ENCODE measurements around the gene FBP1.

The FBP1 gene

GRCh38 chr9:94680020-94680419 is 40.7 kb upstream of the FBP1 start:
- DNase-seq: no peak
- Histone ChIP-seq H3K18ac (ENCODE audit: low read length) (peak overlapping the region; percentile 71), H3K56ac (ENCODE audit: low read length) (no peak overlapping the region), H3K9ac (ENCODE audit: low read length) (no peak overlapping the region), H3K36me3 (ENCODE audit: control insufficient read depth, insufficient read depth, low read length) (no peaks in the 10 kb centered on the region), H3K4me1 (ENCODE audit: control insufficient read depth, low read depth, low read length) (no peaks in the 10 kb centered on the region), H2AK5ac (ENCODE audit: low read length) (no peak overlapping the region), H3K23ac (ENCODE audit: low read length) (no peak overlapping the region), H2BK15ac (replicated peaks; ENCODE audit: low read depth) (no peak overlapping the region), H3K79me1 (ENCODE audit: low read length) (no peaks in the 10 kb centered on the region), H3K27me3 (ENCODE audit: insufficient read depth, low read length, poor library complexity) (no peaks in the 10 kb centered on the region), H3K4ac (ENCODE audit: low read depth, low read length) (no peak overlapping the region), H2BK120ac (ENCODE audit: low read depth, low read length) (no peak overlapping the region), H3K4me2 (ENCODE audit: low read length) (no peak overlapping the region), H3K27ac (ENCODE audit: low read depth, low read length) (no peak overlapping the region), H4K8ac (ENCODE audit: low read depth, low read length) (no peak overlapping the region), H4K5ac (ENCODE audit: low read length) (no peak overlapping the region), H3K4me3 (ENCODE audit: low read length) (no peak overlapping the region), H2BK5ac (ENCODE audit: low read length) (no peak overlapping the region), H3K79me2 (ENCODE audit: control insufficient read depth, insufficient read depth, low read length) (no peaks in the 10 kb centered on the region)
- no CpG with 5 or more reads among the region's 1 CpG for WGBS (ENCODE audit: extremely low coverage, insufficient coverage, low lambda C conversion rate)

- H2AK5ac ChIP-seq (ENCODE audit: low read length): no peak overlapping the region
- WGBS (ENCODE audit: extremely low coverage, insufficient coverage, low lambda C conversion rate): no CpG with 5 or more reads among the region's 8 CpGs
- no peak overlapping the region for H3K56ac ChIP-seq (ENCODE audit: low read length)
- no peak overlapping the region for H3K23ac ChIP-seq (ENCODE audit: low read length)
- no peak for DNase-seq
- H2BK5ac ChIP-seq (ENCODE audit: low read length): no peak overlapping the region
- no peak overlapping the region for H3K4me2 ChIP-seq (ENCODE audit: low read length)
- H3K4me1 ChIP-seq (ENCODE audit: control insufficient read depth, low read depth, low read length): no peaks in the 10 kb centered on the region
- H4K8ac ChIP-seq (ENCODE audit: low read depth, low read length): no peak overlapping the region
- no peak overlapping the region for H4K5ac ChIP-seq (ENCODE audit: low read length)
- H3K79me1 ChIP-seq (ENCODE audit: low read length): no peaks in the 10 kb centered on the region
- H3K4ac ChIP-seq (ENCODE audit: low read depth, low read length): no peak overlapping the region
- H3K18ac ChIP-seq (ENCODE audit: low read length): no peak overlapping the region
- H2BK15ac ChIP-seq (replicated peaks; ENCODE audit: low read depth): no peak overlapping the region
- no peaks in the 10 kb centered on the region for H3K27me3 ChIP-seq (ENCODE audit: insufficient read depth, low read length, poor library complexity)
- no peak overlapping the region for H2BK120ac ChIP-seq (ENCODE audit: low read depth, low read length)
- no peak overlapping the region for H3K4me3 ChIP-seq (ENCODE audit: low read length)
- H3K27ac ChIP-seq (ENCODE audit: low read depth, low read length): no peak overlapping the region
- no peak overlapping the region for H3K9ac ChIP-seq (ENCODE audit: low read length)
- H3K79me2 ChIP-seq (ENCODE audit: control insufficient read depth, insufficient read depth, low read length): no peaks in the 10 kb centered on the region
- no peaks in the 10 kb centered on the region for H3K36me3 ChIP-seq (ENCODE audit: control insufficient read depth, insufficient read depth, low read length)
Observed at GRCh38 chr9:94679587-94679986, 40.3 kb upstream of the FBP1 start.

- Histone ChIP-seq H3K79me2 (ENCODE audit: control insufficient read depth, insufficient read depth, low read length) (no peaks in the 10 kb centered on the region), H3K23ac (ENCODE audit: low read length) (no peak overlapping the region), H3K18ac (ENCODE audit: low read length) (no peak overlapping the region), H3K4ac (ENCODE audit: low read depth, low read length) (no peak overlapping the region), H3K4me3 (ENCODE audit: low read length) (no peak overlapping the region), H3K36me3 (ENCODE audit: control insufficient read depth, insufficient read depth, low read length) (no peaks in the 10 kb centered on the region), H3K4me1 (ENCODE audit: control insufficient read depth, low read depth, low read length) (no peaks in the 10 kb centered on the region), H3K9ac (ENCODE audit: low read length) (no peak overlapping the region), H3K27ac (ENCODE audit: low read depth, low read length) (no peak overlapping the region), H3K79me1 (ENCODE audit: low read length) (no peaks in the 10 kb centered on the region), H2BK120ac (ENCODE audit: low read depth, low read length) (no peak overlapping the region), H3K56ac (ENCODE audit: low read length) (no peak overlapping the region), H2BK15ac (replicated peaks; ENCODE audit: low read depth) (no peak overlapping the region), H4K5ac (ENCODE audit: low read length) (no peak overlapping the region), H3K4me2 (ENCODE audit: low read length) (no peak overlapping the region), H4K8ac (ENCODE audit: low read depth, low read length) (no peak overlapping the region), H2BK5ac (ENCODE audit: low read length) (peak overlapping the region; percentile 32), H2AK5ac (ENCODE audit: low read length) (no peak overlapping the region), H3K27me3 (ENCODE audit: insufficient read depth, low read length, poor library complexity) (no peaks in the 10 kb centered on the region)
- no CpG with 5 or more reads among the region's 4 CpGs for WGBS (ENCODE audit: extremely low coverage, insufficient coverage, low lambda C conversion rate)
- no peak for DNase-seq
Observed at GRCh38 chr9:94677929-94678328, 38.6 kb upstream of the FBP1 start.

- no peak overlapping the region for H3K4me3 ChIP-seq (ENCODE audit: low read length)
- no peak overlapping the region for H2BK5ac ChIP-seq (ENCODE audit: low read length)
- H4K5ac ChIP-seq (ENCODE audit: low read length): no peak overlapping the region
- H3K18ac ChIP-seq (ENCODE audit: low read length): no peak overlapping the region
- H3K4me2 ChIP-seq (ENCODE audit: low read length): no peak overlapping the region
- no peaks in the 10 kb centered on the region for H3K27me3 ChIP-seq (ENCODE audit: insufficient read depth, low read length, poor library complexity)
- no peaks in the 10 kb centered on the region for H3K79me2 ChIP-seq (ENCODE audit: control insufficient read depth, insufficient read depth, low read length)
- H3K23ac ChIP-seq (ENCODE audit: low read length): no peak overlapping the region
- no peak overlapping the region for H3K56ac ChIP-seq (ENCODE audit: low read length)
- H2AK5ac ChIP-seq (ENCODE audit: low read length): no peak overlapping the region
- H3K4me1 ChIP-seq (ENCODE audit: control insufficient read depth, low read depth, low read length): no peaks in the 10 kb centered on the region
- no CpG with 5 or more reads among the region's 9 CpGs for WGBS (ENCODE audit: extremely low coverage, insufficient coverage, low lambda C conversion rate)
- H2BK120ac ChIP-seq (ENCODE audit: low read depth, low read length): no peak overlapping the region
- no peak overlapping the region for H3K4ac ChIP-seq (ENCODE audit: low read depth, low read length)
- no peak for DNase-seq
- H3K79me1 ChIP-seq (ENCODE audit: low read length): no peaks in the 10 kb centered on the region
- no peak overlapping the region for H3K27ac ChIP-seq (ENCODE audit: low read depth, low read length)
- no peak overlapping the region for H2BK15ac ChIP-seq (replicated peaks; ENCODE audit: low read depth)
- H3K9ac ChIP-seq (ENCODE audit: low read length): no peak overlapping the region
- no peak overlapping the region for H4K8ac ChIP-seq (ENCODE audit: low read depth, low read length)
- no peaks in the 10 kb centered on the region for H3K36me3 ChIP-seq (ENCODE audit: control insufficient read depth, insufficient read depth, low read length)
Observed at GRCh38 chr9:94676446-94677131, 37.3 kb upstream of the FBP1 start.

- no CpG with 5 or more reads among the region's 7 CpGs for WGBS (ENCODE audit: extremely low coverage, insufficient coverage, low lambda C conversion rate)
Observed at GRCh38 chr9:94675008-94675881, 35.9 kb upstream of the FBP1 start.

More at GRCh38 chr9:94675008-94675881, 35.9 kb upstream of the FBP1 start:
- H3K18ac ChIP-seq (ENCODE audit: low read length): no peak overlapping the region
- H3K79me1 ChIP-seq (ENCODE audit: low read length): no peaks in the 10 kb centered on the region
- H3K4ac ChIP-seq (ENCODE audit: low read depth, low read length): no peak overlapping the region
- H3K36me3 ChIP-seq (ENCODE audit: control insufficient read depth, insufficient read depth, low read length): no peaks in the 10 kb centered on the region
- no peaks in the 10 kb centered on the region for H3K4me1 ChIP-seq (ENCODE audit: control insufficient read depth, low read depth, low read length)
- no peak overlapping the region for H3K4me2 ChIP-seq (ENCODE audit: low read length)
- no peak overlapping the region for H3K9ac ChIP-seq (ENCODE audit: low read length)
- H3K27ac ChIP-seq (ENCODE audit: low read depth, low read length): no peak overlapping the region
- no peak overlapping the region for H3K23ac ChIP-seq (ENCODE audit: low read length)
- H2BK120ac ChIP-seq (ENCODE audit: low read depth, low read length): no peak overlapping the region
- no peak overlapping the region for H4K5ac ChIP-seq (ENCODE audit: low read length)
- no peak overlapping the region for H4K8ac ChIP-seq (ENCODE audit: low read depth, low read length)
- no peak overlapping the region for H3K56ac ChIP-seq (ENCODE audit: low read length)
- no peak for DNase-seq
- no peaks in the 10 kb centered on the region for H3K27me3 ChIP-seq (ENCODE audit: insufficient read depth, low read length, poor library complexity)
- H2BK5ac ChIP-seq (ENCODE audit: low read length): no peak overlapping the region
- H2AK5ac ChIP-seq (ENCODE audit: low read length): no peak overlapping the region
- H3K79me2 ChIP-seq (ENCODE audit: control insufficient read depth, insufficient read depth, low read length): no peaks in the 10 kb centered on the region
- H2BK15ac ChIP-seq (replicated peaks; ENCODE audit: low read depth): no peak overlapping the region
- no peak overlapping the region for H3K4me3 ChIP-seq (ENCODE audit: low read length)

All from mesendoderm (in vitro differentiated cells).